SK-N-SH (cell line): ENCODE data around the gene SURF4. TPM values are rescaled to one million over a fixed set of nuclear protein-coding genes. Genes with fewer than 3 reads are reported as not detected.

Experiments
- CTCF ChIA-PET: fragments of 300-600, 350-600 bp; formaldehyde crosslinking; extraction: SDS; loops from one replicate; lab custom pipeline; 2021; lab: Yijun Ruan, JAX
- POLR2A ChIA-PET: fragments of 350-600 bp; sonication (Branson Sonifier 250); formaldehyde crosslinking; extraction: SDS; loops from one replicate; lab custom pipeline; 2020; ENCODE audit warnings: antibody characterized with exemption, inconsistent platforms; lab: Yijun Ruan, JAX
- DNase-seq: peaks from one replicate; pipeline ENCODE4 v3.0.0; 2012
- H2AFZ ChIP-seq: fragments of 200-600 bp; sonication (generic); 2 replicates; pipeline ENCODE4 v1.8.1; 2016; ENCODE audit warnings: antibody characterized with exemption, mild to moderate bottlenecking, low read depth
- H3F3A ChIP-seq: fragments of 200-600 bp; sonication (generic); replicated peaks from 2 replicates; pipeline ENCODE3; 2016; ENCODE audit warnings: antibody characterized with exemption, mild to moderate bottlenecking; ENCODE audit not compliant: insufficient read depth
- H3K27ac ChIP-seq, 2 experiments: fragments of 200-500 bp in 1 of 2; fragments of 200-600 bp in 1 of 2; sonication (Bioruptor generic) in 1 of 2; sonication (generic), shearing (Covaris generic) in 1 of 2; 2 replicates each; pipeline versions ENCODE4 v1.5.1 to v1.6.1; 2014 to 2016; ENCODE audit warnings: low read depth in 2 of 2, inconsistent platforms in 1 of 2, low read length in 1 of 2, mild to moderate bottlenecking in 1 of 2, mixed read lengths in 1 of 2
- H3K27me3 ChIP-seq: fragments of 200-600 bp; sonication (generic), shearing (Covaris generic); 2 replicates; pipeline ENCODE4 v1.6.1; 2016; ENCODE audit warnings: mixed run types; ENCODE audit not compliant: insufficient read depth
- H3K36me3 ChIP-seq, 2 experiments: fragments of 200-500 bp in 1 of 2; fragments of 200-600 bp in 1 of 2; sonication (Bioruptor generic) in 1 of 2; sonication (generic) in 1 of 2; replicated peaks in 1 of 2; 2 replicates each; pipeline versions ENCODE3 to v1.5.1; 2014 to 2016; ENCODE audit warnings: low read length in 1 of 2, mild to moderate bottlenecking in 1 of 2; ENCODE audit not compliant: insufficient read depth in 2 of 2, control insufficient read depth in 1 of 2
- H3K4me1 ChIP-seq, 2 experiments: fragments of 200-500 bp in 1 of 2; fragments of 200-600 bp in 1 of 2; sonication (Bioruptor generic) in 1 of 2; sonication (generic), shearing (Covaris generic) in 1 of 2; 2 replicates each; pipeline versions ENCODE4 v1.5.1 to v1.6.1; 2014 to 2016; ENCODE audit warnings: low read depth in 1 of 2, low read length in 1 of 2, mixed run types in 1 of 2; ENCODE audit not compliant: insufficient read depth in 2 of 2, control insufficient read depth in 1 of 2
- H3K4me2 ChIP-seq: fragments of 200-600 bp; sonication (generic), shearing (Covaris generic); 2 replicates; pipeline ENCODE4 v1.6.1; 2017; ENCODE audit warnings: mixed run types
- H3K4me3 ChIP-seq, 2 experiments: fragments of 200-500 bp in 1 of 2; fragments of 200-600 bp in 1 of 2; sonication (Bioruptor generic) in 1 of 2; sonication (generic), shearing (Covaris generic) in 1 of 2; 2 replicates each; pipeline versions ENCODE4 v1.5.1 to v1.8.1; 2014 to 2016; ENCODE audit warnings: low read depth in 2 of 2, inconsistent platforms in 1 of 2, low read length in 1 of 2, mild to moderate bottlenecking in 1 of 2, mixed read lengths in 1 of 2, moderate library complexity in 1 of 2
- H3K79me2 ChIP-seq: fragments of 200-600 bp; sonication (generic); 2 replicates; pipeline ENCODE4 v1.8.1; 2017; ENCODE audit warnings: mild to moderate bottlenecking; ENCODE audit not compliant: insufficient read depth
- H3K9ac ChIP-seq: fragments of 200-600 bp; sonication (generic); 2 replicates; pipeline ENCODE4 v1.6.1; 2017; ENCODE audit warnings: mixed run types
- H3K9me2 ChIP-seq: fragments of 200-600 bp; sonication (generic); 2 replicates; pipeline ENCODE4 v1.6.1; 2017; ENCODE audit warnings: mixed run types
- H3K9me3 ChIP-seq: fragments of 200-600 bp; sonication (generic); 2 replicates; pipeline ENCODE4 v1.6.1; 2017; ENCODE audit warnings: mixed run types, mild to moderate bottlenecking, moderate library complexity
- H4K20me1 ChIP-seq: fragments of 200-600 bp; sonication (generic); 2 replicates; pipeline ENCODE4 v1.6.1; 2017; ENCODE audit warnings: mild to moderate bottlenecking, mixed run types; ENCODE audit not compliant: insufficient read depth
- ELF1 ChIP-seq: IDR thresholded peaks from 2 replicates; pipeline ENCODE4 v1.4.0; 2012
- EP300 ChIP-seq, 2 experiments: IDR thresholded peaks; 2 replicates each; pipeline versions ENCODE4 v1.4.0 to v1.6.1; 2012; ENCODE audit warnings: borderline replicate concordance in 1 of 2, low read depth in 1 of 2, low read length in 1 of 2
- FOSL2 ChIP-seq: IDR thresholded peaks from 2 replicates; pipeline ENCODE4 v1.4.0; 2012; ENCODE audit warnings: low read depth, mild to moderate bottlenecking, moderate library complexity, borderline replicate concordance
- FOXJ3 ChIP-seq: sonication (generic); formaldehyde crosslinking; IDR thresholded peaks from 2 replicates; pipeline ENCODE4 v1.5.1; 2020; ENCODE audit warnings: mild to moderate bottlenecking, missing genetic modification reagents
- IRF3 ChIP-seq: fragments of 150-350 bp; IDR thresholded peaks from 2 replicates; pipeline ENCODE4 v1.6.1; 2016; ENCODE audit warnings: mild to moderate bottlenecking, low read depth, low read length
- MAX ChIP-seq: IDR thresholded peaks from 2 replicates; pipeline ENCODE4 v1.4.0; 2012; ENCODE audit warnings: low read depth
- MEF2A ChIP-seq: IDR thresholded peaks from 2 replicates; pipeline ENCODE4 v1.4.0; 2012; ENCODE audit warnings: low read depth, borderline replicate concordance
- MXI1 ChIP-seq: IDR thresholded peaks from 2 replicates; pipeline ENCODE4 v1.6.1; 2012; ENCODE audit warnings: mild to moderate bottlenecking, low read depth, low read length, improper control_type of control experiment
- PBX3 ChIP-seq: IDR thresholded peaks from 2 replicates; pipeline ENCODE4; 2012
- POLR2AphosphoS5 ChIP-seq: IDR thresholded peaks from 2 replicates; pipeline ENCODE4 v1.6.1; 2012; ENCODE audit warnings: low read depth, low read length
- REST ChIP-seq: IDR thresholded peaks from 2 replicates; pipeline ENCODE4 v1.6.1; 2012; ENCODE audit warnings: mild to moderate bottlenecking, low read depth, low read length, moderate library complexity
- RXRA ChIP-seq: IDR thresholded peaks from 2 replicates; pipeline ENCODE4 v1.4.0; 2012; ENCODE audit warnings: low read depth, mild to moderate bottlenecking, borderline replicate concordance
- TEAD4 ChIP-seq: IDR thresholded peaks from 2 replicates; pipeline ENCODE4 v1.4.0; 2012; ENCODE audit warnings: mild to moderate bottlenecking, borderline replicate concordance; ENCODE audit not compliant: insufficient read depth
- USF1 ChIP-seq: IDR thresholded peaks from 2 replicates; pipeline ENCODE4 v1.4.0; 2012; ENCODE audit warnings: low read depth, borderline replicate concordance
- YY1 ChIP-seq: IDR thresholded peaks from 2 replicates; pipeline ENCODE4 v1.4.0; 2012; ENCODE audit warnings: low read depth, mild to moderate bottlenecking
- WGBS: methylation state at CpG from one replicate; pipeline ENCODE4 v1.1.6; 2017; ENCODE audit warnings: low lambda C conversion rate; 5-methylcytosine and 5-hydroxymethylcytosine counted together
- polyA plus RNA-seq, 3 experiments: library from polyadenylated mRNA; depleted of rRNA; stranded (reverse); fragments of >200 nt; gene quantifications; 2 replicates each; pipeline ENCODE4 v1.2.3, GENCODE V29; 2012

Gene SURF4
- polyA plus RNA-seq, 1 of the 3 experiments (the other 2 are of a cell fraction) = 165 TPM

DNA sequence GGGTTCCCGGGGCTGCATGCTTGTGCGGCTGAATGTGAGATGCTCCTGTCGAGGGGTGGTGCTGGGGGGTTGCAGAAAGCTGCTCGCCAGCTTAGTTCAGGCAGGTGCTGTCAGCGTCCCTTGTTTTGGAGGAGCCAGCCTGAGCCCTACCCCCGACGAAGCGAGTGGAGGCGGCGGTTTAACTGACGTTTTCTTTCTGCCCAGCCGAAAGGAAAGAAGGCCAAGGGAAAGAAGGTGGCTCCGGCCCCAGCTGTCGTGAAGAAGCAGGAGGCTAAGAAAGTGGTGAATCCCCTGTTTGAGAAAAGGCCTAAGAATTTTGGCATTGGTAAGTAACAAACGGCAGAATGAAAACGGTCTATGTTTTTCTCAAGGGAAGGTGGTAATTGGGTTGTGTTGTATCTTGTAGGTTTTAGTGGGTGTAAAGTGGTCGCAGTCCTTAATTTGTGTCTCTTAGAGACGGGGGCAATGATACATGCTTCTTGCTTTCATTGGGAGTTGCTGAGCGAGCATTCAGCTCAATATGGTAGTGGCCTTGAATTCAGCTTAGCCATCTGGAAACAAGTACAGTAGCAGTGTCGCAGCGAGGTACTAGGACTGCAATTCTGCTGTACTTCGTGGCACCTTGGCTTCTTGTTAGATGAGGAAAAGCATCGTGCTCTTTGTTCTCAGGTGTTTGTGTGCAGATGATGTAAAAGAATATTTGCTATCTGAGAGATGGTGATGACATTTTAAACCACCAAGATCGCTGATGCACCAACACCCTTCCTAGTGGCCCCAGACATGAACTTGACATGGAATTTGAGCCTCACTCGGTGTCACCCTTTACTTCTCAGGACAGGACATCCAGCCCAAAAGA, 26.9 kb downstream of the SURF4 start:
- Histone ChIP-seq H4K20me1 (peaks cover 43% of the 10 kb centered on the region), H3K4me3 (peak overlapping the region; percentile 99), H2AFZ (no peak overlapping the region), H3K4me1 (peaks cover 8 to 27% of the 10 kb centered on the region in 2 experiments; a peak in 2 of 4 replicates), H3K9me2 (no peaks in the 10 kb centered on the region), H3K36me3 (peaks cover 36 to 70% of the 10 kb centered on the region in 2 experiments), H3K27ac (peak overlapping the region; percentile 89 to 97), H3K79me2 (peaks cover 54% of the 10 kb centered on the region), H3K27me3 (no peaks in the 10 kb centered on the region), H3K4me2 (peak overlapping the region; percentile 94), H3F3A (peaks cover 45% of the 10 kb centered on the region), H3K9ac (peak overlapping the region; percentile 99), H3K9me3 (no peaks in the 10 kb centered on the region)
- 5% methylated on average over 25 of the region's 25 CpGs for WGBS
- ChIA-PET POLR2A (interaction anchor here (1.1 to 1.7 kb wide), 7 partner anchors 9 to 160 kb away, joined by 3 to 16 read pairs (median 5); partner anchors contain the start of genes CACFD1, STKLD1, SURF1 and SURF2), CTCF (interaction anchor here (1.1 to 1.7 kb wide), 3 partner anchors 8 to 163 kb away, joined by 4 to 6 read pairs (median 5); partner anchors contain the start of genes SURF1 and SURF2)
- DNase-seq = no peak
- TF ChIP-seq POLR2AphosphoS5 (peak; percentile 11; the same call in 1 of the 2 replicates), FOSL2 (no peak)
- TF ChIP-seq, all 33 proteins: peak for 1

GRCh38 chr9:133347985-133348717, 27.7 kb downstream of the SURF4 start, which contains the start of the genes MED22 and RPL7A:
MED22 (minus strand) TSS chr9:133348131; CDS start chr9:133346662, 1,469 bp downstream.
RPL7A (plus strand) TSS chr9:133348218; CDS start chr9:133348244, 26 bp downstream.
- H3K4me2 ChIP-seq = peak within 1 kb of the TSS; percentile 94
- H3K9ac ChIP-seq = peak within 1 kb of the TSS; percentile 99
- peaks cover 37% of the 10 kb centered on the region for H3F3A ChIP-seq
- H4K20me1 ChIP-seq = peaks cover 43% of the 10 kb centered on the region
- CTCF ChIA-PET = interaction anchor here (0.7 to 1.7 kb wide), 4 partner anchors 8 to 1480 kb away, joined by 3 to 6 read pairs (median 4); partner anchors contain the start of genes SURF1 and SURF2
- peak within 1 kb of the TSS; percentile 9; the same call in 1 of the 2 replicates for H2AFZ ChIP-seq
- POLR2A ChIA-PET = interaction anchor here (0.7 to 1.7 kb wide), 14 partner anchors 8 to 181 kb away, joined by 3 to 16 read pairs (median 4); partner anchors contain the start of genes CACFD1, STKLD1, SURF1 and SURF2
- H3K9me2 ChIP-seq = no peaks in the 10 kb centered on the region
- no peaks in the 10 kb centered on the region for H3K27me3 ChIP-seq
- H3K27ac ChIP-seq = peak within 1 kb of the TSS; percentile 89 to 97
- DNase-seq = peak; percentile 92
- peaks cover 43 to 70% of the 10 kb centered on the region in 2 experiments for H3K36me3 ChIP-seq
- H3K79me2 ChIP-seq = peaks cover 54% of the 10 kb centered on the region
- H3K4me3 ChIP-seq = peak within 1 kb of the TSS; percentile 99
- WGBS = 2% methylated on average over 26 of the region's 64 CpGs
- H3K9me3 ChIP-seq = no peaks in the 10 kb centered on the region
- peaks cover 8 to 27% of the 10 kb centered on the region in 2 experiments; a peak in 2 of 4 replicates for H3K4me1 ChIP-seq
- TF ChIP-seq YY1 (peak; percentile 93), USF1 (no peak), EP300 (IDR thresholded peaks at IDR 0.05; ENCODE audit: borderline replicate concordance in 1 of 2, low read depth in 1 of 2, low read length in 1 of 2) (peak in 1 of 2 experiments; percentile 38; a peak in 1 of 4 replicates), PBX3 (peak; percentile 15; the same call in 1 of the 2 replicates), FOSL2 (no peak), IRF3 (no peak), MEF2A (no peak), RXRA (no peak), TEAD4 (no peak), MXI1 (peak; percentile 10; the same call in 1 of the 2 replicates), MAX (peak; percentile 88), ELF1 (peak; percentile 43; the same call in 1 of the 2 replicates), REST (peak; percentile 62; the same call in 1 of the 2 replicates), FOXJ3 (CRISPR knock-in tag) (no peak)
